Mesenchymal stem cell (in vitro differentiated cells and primary cell): ENCODE results near the gene TEX13B.

Source experiments
- DNase-seq: peaks from one replicate; pipeline ENCODE4 v3.0.0-alpha.2; 2013
- H2AFZ ChIP-seq: one replicate; pipeline ENCODE4 v1.6.1; 2013; ENCODE audit warnings: low read depth, mild to moderate bottlenecking, control low read depth, inconsistent platforms, low read length, moderate library complexity
- H2AK5ac ChIP-seq: 2 replicates; pipeline ENCODE4 v1.6.1; 2013; ENCODE audit warnings: low read length, moderate library complexity, mild to moderate bottlenecking, inconsistent platforms; ENCODE audit not compliant: severe bottlenecking
- H2BK120ac ChIP-seq: one replicate; pipeline ENCODE4 v1.6.1; 2013; ENCODE audit warnings: low read depth, mild to moderate bottlenecking, inconsistent platforms, low read length, moderate library complexity
- H2BK12ac ChIP-seq, 2 experiments: one replicate each; pipeline ENCODE4 v1.6.1; 2013; ENCODE audit warnings: inconsistent platforms in 2 of 2, low read length in 2 of 2, mild to moderate bottlenecking in 2 of 2, moderate library complexity in 2 of 2, control low read depth in 1 of 2
- H2BK15ac ChIP-seq: one replicate; pipeline ENCODE4 v1.6.1; 2013; ENCODE audit warnings: mild to moderate bottlenecking, low read depth, inconsistent platforms; ENCODE audit not compliant: poor library complexity, severe bottlenecking
- H2BK5ac ChIP-seq: 2 replicates; pipeline ENCODE4 v1.6.1; 2013; ENCODE audit warnings: low read depth, mild to moderate bottlenecking, low read length, control low read depth, inconsistent platforms; ENCODE audit not compliant: poor library complexity, severe bottlenecking
- H3K14ac ChIP-seq, 2 experiments: one replicate each; pipeline ENCODE4 v1.6.1; 2013; ENCODE audit warnings: inconsistent platforms in 2 of 2, low read length in 2 of 2, control low read depth in 1 of 2, mild to moderate bottlenecking in 1 of 2, moderate library complexity in 1 of 2
- H3K18ac ChIP-seq, 2 experiments: one replicate each; pipeline ENCODE4 v1.6.1; 2013; ENCODE audit warnings: inconsistent platforms in 2 of 2, low read length in 2 of 2, control low read depth in 1 of 2, low read depth in 1 of 2, mild to moderate bottlenecking in 1 of 2
- H3K23ac ChIP-seq, 2 experiments: one replicate each; pipeline ENCODE4 v1.6.1; 2013; ENCODE audit warnings: inconsistent platforms in 2 of 2, low read length in 2 of 2, mild to moderate bottlenecking in 2 of 2, moderate library complexity in 2 of 2, control low read depth in 1 of 2
- H3K27ac ChIP-seq: 2 replicates; pipeline ENCODE4 v1.5.1; 2013; ENCODE audit warnings: mild to moderate bottlenecking, moderate library complexity, low read length, control low read depth, inconsistent platforms; ENCODE audit not compliant: poor library complexity, severe bottlenecking
- H3K27me3 ChIP-seq, 2 experiments: 2 replicates each; pipeline versions ENCODE4 v1.6.1 to v1.7.0; 2013; ENCODE audit warnings: low read length in 2 of 2, mild to moderate bottlenecking in 2 of 2, moderate library complexity in 2 of 2, control low read depth in 1 of 2, inconsistent platforms in 1 of 2; ENCODE audit not compliant: control insufficient read depth in 1 of 2, insufficient read depth in 1 of 2
- H3K36me3 ChIP-seq, 2 experiments: 2 replicates each; pipeline versions ENCODE4 v1.6.1 to v1.7.0; 2013; ENCODE audit warnings: low read length in 2 of 2, control low read depth in 1 of 2, inconsistent platforms in 1 of 2, low read depth in 1 of 2, mild to moderate bottlenecking in 1 of 2; ENCODE audit not compliant: insufficient read depth in 2 of 2, control insufficient read depth in 1 of 2
- H3K4ac ChIP-seq, 2 experiments: one replicate each; pipeline ENCODE4 v1.6.1; 2013; ENCODE audit warnings: inconsistent platforms in 2 of 2, low read length in 2 of 2, mild to moderate bottlenecking in 2 of 2, moderate library complexity in 2 of 2, control low read depth in 1 of 2, low read depth in 1 of 2
- H3K4me1 ChIP-seq: 2 replicates; pipeline ENCODE4 v1.6.1; 2013; ENCODE audit warnings: low read depth, low read length, control low read depth; ENCODE audit not compliant: control insufficient read depth, insufficient read depth
- H3K4me2 ChIP-seq: 2 replicates; pipeline ENCODE4 v1.6.1; 2013; ENCODE audit warnings: low read length, mild to moderate bottlenecking, inconsistent platforms; ENCODE audit not compliant: poor library complexity, severe bottlenecking
- H3K4me3 ChIP-seq, 2 experiments: 2 replicates each; pipeline versions ENCODE4 v1.5.1 to v1.7.0; 2013; ENCODE audit warnings: low read length in 2 of 2, mild to moderate bottlenecking in 2 of 2, control low read depth in 1 of 2, low read depth in 1 of 2; ENCODE audit not compliant: insufficient read depth in 1 of 2
- H3K79me1 ChIP-seq: replicated peaks from 2 replicates; pipeline ENCODE4 v1.6.1; 2013; ENCODE audit warnings: mild to moderate bottlenecking, control low read depth, low read length, inconsistent platforms; ENCODE audit not compliant: poor library complexity, severe bottlenecking
- H3K9ac ChIP-seq: 2 replicates; pipeline ENCODE4 v1.7.0; 2013; ENCODE audit warnings: mild to moderate bottlenecking, low read length, moderate library complexity
- H3K9me3 ChIP-seq: 2 replicates; pipeline ENCODE4 v1.7.0; 2013; ENCODE audit warnings: mild to moderate bottlenecking, low read length; ENCODE audit not compliant: control insufficient read depth
- H4K8ac ChIP-seq: one replicate; pipeline ENCODE4 v1.6.1; 2013; ENCODE audit warnings: inconsistent platforms, mild to moderate bottlenecking, low read length, moderate library complexity
- H4K91ac ChIP-seq: one replicate; pipeline ENCODE4 v1.6.1; 2013; ENCODE audit warnings: mild to moderate bottlenecking, low read length, inconsistent platforms
- WGBS: methylation state at CpG from one replicate; pipeline ENCODE4 v1.1.7; 2013; ENCODE audit warnings: mixed read lengths; 5-methylcytosine and 5-hydroxymethylcytosine counted together

Gene TEX13B

DNA sequence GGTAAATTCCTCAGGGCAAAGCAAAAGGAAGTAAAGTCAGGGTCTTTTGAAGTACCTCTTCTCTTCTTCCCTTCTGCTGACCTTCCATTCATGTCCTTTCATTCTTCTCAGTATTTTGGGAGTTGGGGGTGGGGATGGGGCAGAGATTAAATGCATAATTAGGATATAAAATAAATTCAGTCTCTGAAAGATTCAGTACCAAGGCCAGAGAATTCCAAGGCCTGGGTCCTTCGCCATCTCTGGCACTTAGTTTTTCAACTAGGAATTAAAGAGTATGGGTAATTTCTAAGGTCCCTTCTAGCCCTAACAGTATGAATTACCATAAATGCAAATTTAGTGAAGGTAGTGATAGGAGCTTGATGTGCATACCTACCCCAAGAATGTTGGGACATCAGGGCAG is 47.9 kb downstream of the TEX13B start:
- Histone ChIP-seq H3K14ac (no peak overlapping the region), H4K8ac (no peak overlapping the region)

More for the DNA sequence above, 47.9 kb downstream of the TEX13B start:
- Histone ChIP-seq H4K91ac (no peak overlapping the region), H2BK12ac (no peak overlapping the region), H3K4ac (no peak overlapping the region), H3K27ac (no peak overlapping the region), H2BK15ac (no peak overlapping the region), H2AFZ (no peak overlapping the region), H2AK5ac (no peak overlapping the region), H3K18ac (no peak overlapping the region), H3K4me1 (peaks cover 2% of the 10 kb centered on the region), H3K9ac (no peak overlapping the region), H3K36me3 (no peaks in the 10 kb centered on the region), H2BK120ac (no peak overlapping the region), H3K27me3 (peaks cover 0 to 39% of the 10 kb centered on the region in 2 experiments), H2BK5ac (no peak overlapping the region), H3K4me2 (no peak overlapping the region), H3K23ac (no peak overlapping the region), H3K4me3 (no peak overlapping the region), H3K9me3 (peaks cover 8% of the 10 kb centered on the region), H3K79me1 (no peaks in the 10 kb centered on the region)
- DNase-seq: no peak
- no CpG with 5 or more reads among the region's 1 CpG for WGBS
